HepG2 (cell line): ENCODE results near the gene STX4. TPM values are rescaled to one million over a fixed set of nuclear protein-coding genes. Genes with fewer than 3 reads are reported as not detected.

Experiments used
- ASH2L ChIP-seq: fragments of 300-600, 200-600 bp; sonication (generic); IDR thresholded peaks from 2 replicates; pipeline ENCODE4 v1.7.0; 2017; ENCODE audit warnings: low read depth, mild to moderate bottlenecking, moderate library complexity, mixed read lengths, low read length; ENCODE audit not compliant: insufficient read length
- KLF6 ChIP-seq: IDR thresholded peaks from 2 replicates; pipeline ENCODE4 v1.8.0; 2016; ENCODE audit warnings: missing biosample characterization, missing genetic modification reagents
- MAF1 ChIP-seq: sonication (generic); formaldehyde crosslinking; IDR thresholded peaks from 2 replicates; pipeline ENCODE4 v1.5.0; 2020; ENCODE audit warnings: missing genetic modification reagents, borderline replicate concordance
- NCOA5 ChIP-seq: sonication (generic); formaldehyde crosslinking; IDR thresholded peaks from 2 replicates; pipeline ENCODE4 v1.4.0; 2020; ENCODE audit warnings: missing genetic modification reagents
- NFRKB ChIP-seq: fragments of 450-650 bp; IDR thresholded peaks from 2 replicates; pipeline ENCODE4 v1.6.1; 2017
- NKX3-1 ChIP-seq: sonication (generic); formaldehyde crosslinking; IDR thresholded peaks from 2 replicates; pipeline ENCODE4 v1.5.0; 2020; ENCODE audit warnings: missing genetic modification reagents
- ONECUT2 ChIP-seq: sonication (generic); formaldehyde crosslinking; IDR thresholded peaks from 2 replicates; pipeline ENCODE4 v1.4.0; 2020; ENCODE audit warnings: missing genetic modification reagents
- PCBP2 ChIP-seq: fragments of 200-400 bp; formaldehyde crosslinking; optimal IDR thresholded peaks from 2 replicates; pipeline ENCODE3; 2018; ENCODE audit warnings: low read length, low read depth; ENCODE audit not compliant: poor library complexity, severe bottlenecking
- RELA ChIP-seq: sonication (generic); formaldehyde crosslinking; IDR thresholded peaks from 2 replicates; pipeline ENCODE4 v1.4.0; 2020; ENCODE audit warnings: missing genetic modification reagents
- RERE ChIP-seq: IDR thresholded peaks from 2 replicates; pipeline ENCODE4 v1.6.1; 2016; ENCODE audit warnings: low read depth, missing genetic modification reagents, missing compliant biosample characterization
- RFXAP ChIP-seq: sonication (generic); formaldehyde crosslinking; IDR thresholded peaks from 2 replicates; pipeline ENCODE4 v1.4.0; 2020; ENCODE audit warnings: missing genetic modification reagents, borderline replicate concordance
- SMC3 ChIP-seq: IDR thresholded peaks from 2 replicates; pipeline ENCODE4 v1.6.1; 2011; ENCODE audit warnings: low read length, improper control_type of control experiment
- TAF1 ChIP-seq: sonication (generic); formaldehyde crosslinking; IDR thresholded peaks from 2 replicates; pipeline ENCODE4 v1.4.0; 2020; ENCODE audit warnings: missing genetic modification reagents
- THAP8 ChIP-seq: sonication (generic); formaldehyde crosslinking; IDR thresholded peaks from 2 replicates; pipeline ENCODE4 v1.5.1; 2020; ENCODE audit warnings: missing genetic modification reagents, mild to moderate bottlenecking, borderline replicate concordance
- ZNF251 ChIP-seq: sonication (generic); formaldehyde crosslinking; IDR thresholded peaks from 2 replicates; pipeline ENCODE4 v1.9.0; 2021; ENCODE audit warnings: mild to moderate bottlenecking, missing genetic modification reagents
- ZNF619 ChIP-seq: sonication (generic); formaldehyde crosslinking; IDR thresholded peaks from 2 replicates; pipeline ENCODE4 v1.4.0; 2020; ENCODE audit warnings: mild to moderate bottlenecking, missing genetic modification reagents
- ZNF776 ChIP-seq: sonication (generic); formaldehyde crosslinking; IDR thresholded peaks from 2 replicates; pipeline ENCODE4 v1.4.0; 2020; ENCODE audit warnings: mild to moderate bottlenecking, missing genetic modification reagents
- ZSCAN20 ChIP-seq: sonication (generic); formaldehyde crosslinking; IDR thresholded peaks from 2 replicates; pipeline ENCODE4 v1.4.0; 2020; ENCODE audit warnings: missing genetic modification reagents, mild to moderate bottlenecking, borderline replicate concordance
- ZZZ3 ChIP-seq: sonication (generic); formaldehyde crosslinking; IDR thresholded peaks from 2 replicates; pipeline ENCODE4 v1.4.0; 2020; ENCODE audit warnings: missing genetic modification reagents, mild to moderate bottlenecking, borderline replicate concordance
- polyA plus RNA-seq, 8 experiments: library from polyadenylated mRNA; depleted of rRNA in 3 of 8; stranded (reverse) in 7 of 8; unstranded in 1 of 8; fragments of >200 nt; fragmentation: Illumina TruSeq in 4 of 8; extraction: Trizol in 4 of 8; gene quantifications; 2 replicates each; pipeline versions ENCODE4 v1.2.1 to v1.2.3, GENCODE V29; 2011 to 2016; ENCODE audit warnings: low read depth in 4 of 8, missing spikeins in 1 of 8, mixed read lengths in 1 of 8; ENCODE audit not compliant: insufficient read depth in 1 of 8
- total RNA-seq, 5 experiments: library from RNA; depleted of rRNA; stranded (reverse); fragments of >200 nt; fragmentation: Illumina TruSeq; extraction: Trizol; gene quantifications; 2 replicates each; pipeline ENCODE4 v1.2.3, GENCODE V29; 2016; ENCODE audit warnings: low read depth in 1 of 5
- TF ChIP-seq, protein P1 (sequence below): sonication (generic); formaldehyde crosslinking; IDR thresholded peaks from 2 replicates; pipeline ENCODE4 v1.4.0; 2020; ENCODE audit warnings: mild to moderate bottlenecking, missing genetic modification reagents

STX4 gene
- total and polyA plus RNA-seq, 2 of the 13 experiments (the other 11 are each of a cell fraction or from before 2014, with no cell fraction given), result 29.2 to 34.6 TPM

DNA sequence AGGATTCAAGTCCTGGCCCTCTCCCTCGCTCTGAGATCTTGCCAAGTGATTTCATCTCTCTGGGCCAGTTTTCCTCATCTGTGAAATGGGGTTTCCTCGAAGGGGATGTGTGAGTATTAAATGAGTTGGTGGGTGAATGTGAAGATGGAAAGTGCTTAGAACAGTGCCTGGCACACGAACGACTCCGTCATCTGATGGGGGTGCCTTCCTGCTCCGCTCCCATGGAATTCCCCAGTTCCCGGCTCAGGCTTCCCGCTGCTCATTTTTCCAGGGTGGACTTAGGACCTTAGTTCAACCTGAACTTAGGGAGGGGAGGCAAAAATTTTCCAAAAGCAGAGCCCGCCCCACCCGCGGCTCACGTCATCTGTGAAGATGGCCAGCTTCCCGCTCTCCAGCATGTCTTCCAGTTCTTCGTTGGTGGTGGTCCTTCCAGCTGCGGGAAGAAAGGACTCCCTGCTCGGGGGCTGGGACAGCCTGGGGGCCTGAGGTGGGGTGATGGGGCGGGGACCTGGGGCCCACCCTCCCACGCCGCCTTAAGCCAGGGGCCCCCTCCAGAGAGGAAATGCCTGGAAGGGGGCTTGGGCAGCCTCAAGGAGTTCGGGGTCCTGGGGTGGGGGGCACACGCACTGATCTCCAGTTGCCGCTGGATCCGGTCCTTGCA lies 36.9 kb upstream of the STX4 start (continued):
- peak; percentile 26; the same call in 1 of the 2 replicates for TF ChIP-seq RFXAP (CRISPR knock-in tag)
- TF ChIP-seq RERE, result no peak
- no peak for TF ChIP-seq ZNF251 (CRISPR knock-in tag)
- no peak for TF ChIP-seq NFRKB
- no peak for TF ChIP-seq NKX3-1
- TF ChIP-seq RELA (CRISPR knock-in tag), result peak; percentile 89; the same call in 1 of the 2 replicates
- no peak for TF ChIP-seq MAF1
- no peak for TF ChIP-seq KLF6 (CRISPR knock-in tag)
- TF ChIP-seq SMC3, result no peak
- TF ChIP-seq ZZZ3, result no peak
- peak; percentile 70 for TF ChIP-seq ASH2L
- TF ChIP-seq TAF1, result peak; percentile 55
- TF ChIP-seq THAP8 (CRISPR knock-in tag), result 0 out of 2 replicates have a peak, but pooled peaks have one; percentile 36
- TF ChIP-seq ONECUT2, result no peak
- no peak for TF ChIP-seq ZNF776
- TF ChIP-seq, protein P1, sequence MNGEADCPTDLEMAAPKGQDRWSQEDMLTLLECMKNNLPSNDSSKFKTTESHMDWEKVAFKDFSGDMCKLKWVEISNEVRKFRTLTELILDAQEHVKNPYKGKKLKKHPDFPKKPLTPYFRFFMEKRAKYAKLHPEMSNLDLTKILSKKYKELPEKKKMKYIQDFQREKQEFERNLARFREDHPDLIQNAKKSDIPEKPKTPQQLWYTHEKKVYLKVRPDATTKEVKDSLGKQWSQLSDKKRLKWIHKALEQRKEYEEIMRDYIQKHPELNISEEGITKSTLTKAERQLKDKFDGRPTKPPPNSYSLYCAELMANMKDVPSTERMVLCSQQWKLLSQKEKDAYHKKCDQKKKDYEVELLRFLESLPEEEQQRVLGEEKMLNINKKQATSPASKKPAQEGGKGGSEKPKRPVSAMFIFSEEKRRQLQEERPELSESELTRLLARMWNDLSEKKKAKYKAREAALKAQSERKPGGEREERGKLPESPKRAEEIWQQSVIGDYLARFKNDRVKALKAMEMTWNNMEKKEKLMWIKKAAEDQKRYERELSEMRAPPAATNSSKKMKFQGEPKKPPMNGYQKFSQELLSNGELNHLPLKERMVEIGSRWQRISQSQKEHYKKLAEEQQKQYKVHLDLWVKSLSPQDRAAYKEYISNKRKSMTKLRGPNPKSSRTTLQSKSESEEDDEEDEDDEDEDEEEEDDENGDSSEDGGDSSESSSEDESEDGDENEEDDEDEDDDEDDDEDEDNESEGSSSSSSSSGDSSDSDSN, result no peak; the same call in 1 of the 2 replicates
- 0 out of 2 replicates have a peak, but pooled peaks have one; percentile 13 for TF ChIP-seq ZNF619 (CRISPR knock-in tag)
- no peak for TF ChIP-seq NCOA5
- no peak for TF ChIP-seq PCBP2
- TF ChIP-seq ZSCAN20 (CRISPR knock-in tag), result no peak
